Lower leg skin (tissue), 4 donors: ENCODE data around the gene MAST4. TPM values are rescaled to one million over a fixed set of nuclear protein-coding genes. Genes with fewer than 3 reads are reported as not detected.

Source experiments
- DNase-seq, 2 donors: peaks; one replicate each; pipeline ENCODE4 v3.0.0-alpha.2; 2019; ENCODE audit warnings: low spot score in 2 of 2
- H3K4me3 ChIP-seq: fragments of 200-600 bp; sonication (generic); 2 replicates; pipeline ENCODE4 v1.5.1; 2017; ENCODE audit warnings: mild to moderate bottlenecking, low read depth; ENCODE audit not compliant: poor library complexity, severe bottlenecking
- POLR2A ChIP-seq, 2 donors: fragments of 450-650 bp; IDR thresholded peaks; one replicate each; pipeline ENCODE4 v1.6.1; 2016 to 2017; ENCODE audit warnings: antibody characterized with exemption in 2 of 2, mild to moderate bottlenecking in 1 of 2, moderate library complexity in 1 of 2
- WGBS, 2 donors: methylation state at CpG; one replicate each; pipeline ENCODE4 v1.1.5; 2018; 5-methylcytosine and 5-hydroxymethylcytosine counted together
- intact Hi-C: fragments of 100-400 bp; cut with DNase I; formaldehyde crosslinking; loops from one replicate; pipeline ENCODE4 v1.15.0; 2023; ENCODE audit warnings: low total_unique reads
- total RNA-seq, 4 donors: library from RNA; depleted of rRNA; stranded (reverse); fragments of >200 nt; gene quantifications; one replicate each; pipeline ENCODE4 v1.1.0, GENCODE V29; 2016
- TF ChIP-seq, protein P1 (sequence below), 3 donors: fragments of 450-650 bp; IDR thresholded peaks; one replicate each; pipeline ENCODE4 v1.5.1; 2016; ENCODE audit warnings: antibody characterized with exemption in 3 of 3, mild to moderate bottlenecking in 3 of 3, moderate library complexity in 2 of 3

MAST4 gene
- total RNA-seq, 4 donors from 2014 or later: 49.0 to 109 (median 55.5) TPM

DNA sequence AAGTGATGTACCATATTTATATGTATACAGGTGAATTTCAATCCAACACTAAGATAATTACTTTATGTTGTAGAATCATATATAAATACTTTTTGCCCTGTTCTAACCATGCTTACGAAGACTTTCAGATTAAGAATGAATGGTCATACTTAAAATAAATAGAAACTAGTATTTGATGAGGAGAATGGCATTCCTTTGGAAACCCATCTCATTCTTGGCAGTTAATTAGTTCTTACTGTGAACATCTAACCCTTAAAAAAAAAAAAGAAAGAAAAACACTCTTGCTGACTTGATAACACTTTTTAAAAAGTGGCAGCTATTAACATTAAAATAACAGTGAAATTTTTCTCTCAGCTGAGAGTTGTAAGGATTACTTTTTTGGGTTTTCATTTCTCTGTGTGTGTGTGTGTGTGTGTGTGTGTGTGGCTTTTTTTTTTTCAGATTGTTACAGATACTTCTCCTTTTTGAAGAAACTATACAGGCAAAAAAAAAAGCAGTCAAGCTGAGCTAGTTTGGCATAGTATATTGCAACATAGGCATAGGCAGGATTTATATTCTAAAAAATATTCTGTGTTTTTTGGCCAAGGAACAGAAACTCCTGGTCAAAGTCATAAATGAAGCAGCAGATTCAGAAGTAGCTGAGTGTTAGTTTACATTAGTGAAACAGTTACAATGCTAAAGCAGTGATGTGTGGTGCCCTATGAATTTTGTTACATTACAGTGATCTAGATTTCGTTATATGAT lies 436.9 kb downstream of the MAST4 start:
- WGBS, 2 donors: 70 to 77% methylated on average over 2 of the region's 2 CpGs
- TF ChIP-seq, protein P1, sequence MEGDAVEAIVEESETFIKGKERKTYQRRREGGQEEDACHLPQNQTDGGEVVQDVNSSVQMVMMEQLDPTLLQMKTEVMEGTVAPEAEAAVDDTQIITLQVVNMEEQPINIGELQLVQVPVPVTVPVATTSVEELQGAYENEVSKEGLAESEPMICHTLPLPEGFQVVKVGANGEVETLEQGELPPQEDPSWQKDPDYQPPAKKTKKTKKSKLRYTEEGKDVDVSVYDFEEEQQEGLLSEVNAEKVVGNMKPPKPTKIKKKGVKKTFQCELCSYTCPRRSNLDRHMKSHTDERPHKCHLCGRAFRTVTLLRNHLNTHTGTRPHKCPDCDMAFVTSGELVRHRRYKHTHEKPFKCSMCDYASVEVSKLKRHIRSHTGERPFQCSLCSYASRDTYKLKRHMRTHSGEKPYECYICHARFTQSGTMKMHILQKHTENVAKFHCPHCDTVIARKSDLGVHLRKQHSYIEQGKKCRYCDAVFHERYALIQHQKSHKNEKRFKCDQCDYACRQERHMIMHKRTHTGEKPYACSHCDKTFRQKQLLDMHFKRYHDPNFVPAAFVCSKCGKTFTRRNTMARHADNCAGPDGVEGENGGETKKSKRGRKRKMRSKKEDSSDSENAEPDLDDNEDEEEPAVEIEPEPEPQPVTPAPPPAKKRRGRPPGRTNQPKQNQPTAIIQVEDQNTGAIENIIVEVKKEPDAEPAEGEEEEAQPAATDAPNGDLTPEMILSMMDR (IDR thresholded peaks at IDR 0.05): no peak
- no peak for TF ChIP-seq POLR2A (IDR thresholded peaks at IDR 0.05)
- intact Hi-C loops: no loop called here
- no peak overlapping the region for H3K4me3 ChIP-seq
- DNase-seq: no peak

DNA sequence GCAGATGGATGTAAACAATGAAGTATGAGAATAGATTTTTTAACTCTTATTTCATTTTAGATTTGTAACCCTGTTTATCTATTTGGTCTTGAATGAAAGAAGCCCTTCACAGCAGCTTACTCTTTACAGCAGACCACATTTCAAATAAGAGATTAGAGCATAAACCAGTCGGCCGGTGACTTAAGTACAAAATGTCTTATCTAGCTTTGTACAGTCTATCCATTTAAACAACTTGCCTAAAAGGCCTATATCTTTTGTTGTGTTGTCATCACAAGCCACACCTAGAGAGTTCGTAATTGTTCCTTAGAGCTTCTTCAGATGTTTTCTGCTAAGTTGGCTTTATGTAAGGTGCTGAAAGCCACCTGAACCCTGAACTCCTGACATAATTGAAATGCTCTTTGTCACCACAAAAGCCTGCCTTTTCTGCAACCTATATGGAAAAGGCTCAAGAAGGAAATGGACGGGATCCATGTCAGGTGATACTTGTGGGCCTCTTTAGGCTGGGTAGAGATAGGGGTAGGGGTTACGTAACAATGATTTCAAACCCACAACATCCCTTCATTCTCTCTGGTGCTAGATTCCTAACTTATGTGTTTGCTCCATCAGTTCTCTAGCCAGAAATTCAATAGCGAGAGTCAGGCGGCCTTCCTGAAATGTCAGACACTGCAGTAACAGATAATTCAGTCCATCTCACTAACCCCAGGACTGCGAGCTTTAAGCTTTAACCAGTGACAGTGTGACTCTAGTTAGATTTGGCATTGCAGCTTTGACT lies 437.9 kb downstream of the MAST4 start:
- TF ChIP-seq, protein P1 (IDR thresholded peaks at IDR 0.05): no peak
- no peak for TF ChIP-seq POLR2A (IDR thresholded peaks at IDR 0.05)
- intact Hi-C loops: no loop called here
- no peak for DNase-seq
- no peak overlapping the region for H3K4me3 ChIP-seq
- 82 to 83% methylated on average over 8 of the region's 8 CpGs for WGBS, 2 donors

DNA sequence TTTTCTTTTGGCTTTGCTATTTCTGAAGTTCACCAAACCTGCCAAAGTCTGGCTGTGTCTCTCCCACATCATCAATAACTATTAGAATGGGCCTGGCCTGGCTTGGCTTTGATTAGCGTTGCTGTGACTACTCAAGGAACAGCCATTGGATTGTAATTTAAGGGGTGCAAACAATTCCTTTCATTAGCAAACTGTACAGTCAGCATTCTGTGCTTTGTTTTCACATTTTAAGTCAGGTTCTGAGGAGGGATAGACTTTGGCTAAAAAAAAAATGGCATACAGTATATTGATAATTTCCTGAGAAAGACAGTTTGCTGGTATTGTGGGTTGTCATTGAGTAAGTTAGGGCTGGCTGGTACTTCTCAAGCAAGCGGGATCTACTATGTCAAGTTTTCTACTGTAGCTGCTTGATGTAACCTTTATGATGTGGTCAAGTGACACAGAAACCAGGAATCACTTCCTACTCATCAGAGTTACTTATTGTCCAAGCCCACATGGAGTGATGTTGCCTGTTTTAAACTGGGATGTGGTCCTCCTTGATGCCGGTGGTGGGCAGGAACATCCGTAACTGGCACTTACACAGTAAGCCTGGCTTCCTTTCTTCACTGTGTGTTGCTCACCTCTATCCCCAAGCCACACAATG lies 439.0 kb downstream of the MAST4 start:
- TF ChIP-seq, protein P1 (IDR thresholded peaks at IDR 0.05): no peak
- TF ChIP-seq POLR2A (IDR thresholded peaks at IDR 0.05): no peak
- intact Hi-C loops: no loop called here
- 94 to 96% methylated on average over 4 of the region's 4 CpGs for WGBS, 2 donors
- H3K4me3 ChIP-seq: no peak overlapping the region
- DNase-seq: no peak

DNA sequence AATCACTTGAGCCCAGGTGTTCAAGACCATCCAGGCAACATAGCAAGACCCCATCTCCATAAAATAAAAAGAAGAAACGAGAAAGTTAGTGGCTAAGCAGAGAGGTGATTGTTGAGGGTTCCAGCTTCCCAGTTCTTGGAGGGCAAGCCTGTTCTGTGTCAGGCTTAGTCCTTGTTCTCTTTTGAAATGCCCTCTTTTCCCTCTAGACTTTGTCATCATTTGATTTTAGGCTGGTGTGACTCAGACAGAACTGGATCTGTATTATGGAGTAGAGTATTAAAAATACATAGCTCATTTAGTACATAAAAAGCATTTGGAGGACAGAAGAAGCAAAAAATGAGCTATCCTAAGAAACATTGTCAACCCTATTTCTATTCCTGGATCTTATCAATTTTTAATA lies 441.0 kb downstream of the MAST4 start:
- no peak overlapping the region for H3K4me3 ChIP-seq
- 76 to 83% methylated on average over 1 of the region's 1 CpG for WGBS, 2 donors
- intact Hi-C loops: no loop called here
- TF ChIP-seq, protein P1 (IDR thresholded peaks at IDR 0.05): no peak
- TF ChIP-seq POLR2A (IDR thresholded peaks at IDR 0.05): no peak
- no peak for DNase-seq

DNA sequence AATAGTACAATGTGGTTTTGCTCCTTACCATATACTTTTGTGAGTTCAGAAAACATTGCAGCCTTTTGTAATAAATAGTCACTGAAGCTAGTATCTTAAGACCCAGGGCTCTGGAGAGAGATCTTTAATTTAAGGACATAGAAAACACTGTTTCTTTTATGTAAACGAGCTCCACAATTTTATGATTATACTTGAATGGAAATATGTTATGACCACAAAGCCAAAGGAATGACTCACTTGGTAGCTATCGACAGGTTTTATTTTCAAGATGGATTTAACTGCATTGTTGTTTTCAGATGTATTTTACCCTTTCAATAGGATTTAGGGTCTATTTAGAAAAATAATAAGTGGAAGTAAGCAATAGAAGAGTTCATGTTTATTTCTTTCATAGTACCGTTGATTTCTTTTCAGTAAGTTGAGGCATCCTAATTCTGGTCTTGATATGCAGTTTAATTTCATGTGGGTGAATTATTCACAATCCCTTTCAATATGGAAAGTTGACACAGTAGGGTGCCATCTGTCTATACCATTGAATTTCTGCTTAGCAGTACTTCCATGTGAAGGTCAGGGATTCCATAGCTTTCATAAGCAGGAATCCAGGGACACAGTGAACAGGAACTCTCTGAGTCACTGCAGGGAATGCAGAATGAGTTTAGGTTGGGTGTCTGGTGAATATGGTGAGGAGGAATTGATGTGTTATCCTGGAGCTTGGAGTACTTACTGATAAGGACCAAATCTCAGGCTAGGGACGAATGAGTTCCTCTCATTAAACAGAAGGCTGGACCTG lies 442.8 kb downstream of the MAST4 start:
- H3K4me3 ChIP-seq: no peak overlapping the region
- WGBS, 2 donors: 46 to 55% methylated on average over 4 of the region's 4 CpGs
- intact Hi-C loops: no loop called here
- DNase-seq: no peak
- TF ChIP-seq, protein P1 (IDR thresholded peaks at IDR 0.05): no peak
- TF ChIP-seq POLR2A (IDR thresholded peaks at IDR 0.05): no peak
